ENCODE measurements around the gene MAP3K2.
A peak's percentile ranks its signal among the peaks of the same experiment; 100 is the strongest.

MAP3K2 gene

DNA sequence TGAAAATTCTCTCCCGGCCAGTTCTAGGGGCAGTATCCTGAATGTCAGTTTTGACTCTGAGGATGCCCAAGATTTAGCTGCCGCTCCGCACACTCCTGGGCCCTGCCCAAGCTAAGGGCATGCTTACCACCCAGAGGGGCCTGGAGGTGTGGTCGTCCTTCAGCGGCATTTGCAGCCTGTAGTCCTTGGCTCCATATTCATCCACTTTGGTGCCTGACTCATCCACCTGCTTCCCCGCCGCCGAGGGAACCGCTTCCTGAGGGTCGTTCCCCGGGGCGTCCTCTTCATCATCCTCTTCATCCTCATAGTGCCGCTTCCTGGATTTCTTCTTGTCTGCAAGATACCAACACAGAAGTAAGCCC lies 94.4 kb downstream of the MAP3K2 start:
- no peak for DNase-seq (ENCODE audit: low spot score)

- no peak for DNase-seq (ENCODE audit: low spot score)
Observed at GRCh38 chr2:127288274-127288673, 99.5 kb downstream of the MAP3K2 start.

GRCh38 chr2:127283275-127283674 lies 104.5 kb downstream of the MAP3K2 start:
- no peak for DNase-seq (ENCODE audit: low spot score)

DNA sequence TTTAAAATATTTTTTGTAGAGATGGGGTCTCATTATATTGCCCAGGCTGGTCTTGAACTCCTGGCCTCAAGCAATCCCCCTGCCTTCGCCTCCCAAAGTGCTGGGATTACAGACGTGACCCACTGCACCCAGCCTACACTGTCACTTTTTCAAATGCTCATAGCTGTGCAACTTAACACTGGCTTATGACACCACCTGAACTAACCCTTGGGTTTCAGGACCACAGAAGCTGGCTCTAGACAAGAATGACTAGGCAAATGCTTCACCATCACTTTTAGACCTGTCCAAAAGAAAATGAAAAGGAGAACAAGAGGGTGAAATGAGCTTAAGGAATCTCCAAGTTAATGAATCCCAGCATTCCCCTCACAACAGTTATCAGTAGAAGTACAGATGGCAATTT lies 107.1 kb downstream of the MAP3K2 start:
- no peak for DNase-seq (ENCODE audit: low spot score)

- no peak for DNase-seq (ENCODE audit: low spot score)
Observed at GRCh38 chr2:127279781-127280180, 108.0 kb downstream of the MAP3K2 start.

DNA sequence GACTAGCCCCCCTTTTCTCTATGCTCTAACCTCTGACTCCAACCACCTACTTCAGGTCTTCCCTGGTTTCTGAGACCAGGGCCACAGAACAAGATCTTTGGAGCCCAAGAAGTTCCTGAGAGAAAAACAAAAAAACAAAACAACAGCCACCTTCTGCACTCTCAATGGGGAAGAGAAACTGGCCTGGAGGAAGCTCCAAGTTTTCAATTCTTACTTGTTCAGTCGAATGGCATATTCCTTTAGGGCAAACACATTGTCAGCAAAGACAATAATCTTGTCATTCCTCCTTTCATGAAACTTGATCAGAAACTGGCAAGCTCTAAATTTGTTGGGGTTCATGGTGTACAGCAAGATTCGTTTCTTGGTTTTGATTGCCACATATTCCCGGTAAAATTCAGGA lies 108.8 kb downstream of the MAP3K2 start:
- peak; percentile 19 for DNase-seq (ENCODE audit: low spot score)

DNA sequence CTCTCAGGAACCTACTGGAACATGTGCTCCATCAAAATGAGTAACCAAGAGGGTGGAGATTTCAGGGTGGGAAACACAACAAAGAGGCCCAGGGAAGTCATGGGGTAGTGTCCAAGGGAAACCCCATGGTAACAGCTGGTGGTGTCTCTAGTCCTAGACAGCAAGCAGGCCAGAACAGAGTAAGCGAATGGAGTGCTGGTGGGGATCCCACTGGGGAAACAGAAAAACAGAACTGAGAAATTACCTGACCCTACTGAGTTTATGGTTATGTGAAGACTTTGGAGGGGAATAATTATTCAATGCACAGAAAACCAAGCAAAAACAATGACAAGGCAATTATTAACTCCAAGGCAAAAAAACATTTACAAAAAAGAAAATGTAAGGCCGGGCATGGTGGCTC lies 110.7 kb downstream of the MAP3K2 start:
- DNase-seq (ENCODE audit: low spot score): no peak

DNA sequence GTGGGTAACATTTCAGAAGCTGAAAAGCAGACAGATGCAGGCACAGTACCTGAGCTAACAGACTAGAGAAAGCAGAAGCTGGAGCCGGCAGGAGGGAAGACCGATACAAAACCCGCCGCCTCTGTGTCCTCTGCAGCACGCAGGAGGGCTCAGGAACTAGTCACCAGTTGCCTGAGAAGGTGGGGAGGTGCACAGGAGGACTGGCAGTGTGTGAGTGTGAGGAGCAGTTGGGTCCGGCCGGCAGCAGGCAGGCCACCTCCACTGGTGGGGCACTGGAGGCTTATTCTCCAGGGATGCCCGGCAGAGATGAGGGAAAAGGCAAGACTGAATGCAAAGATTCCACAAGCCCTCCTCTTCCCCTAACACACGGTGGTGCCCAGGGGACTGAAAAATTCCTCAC lies 112.0 kb downstream of the MAP3K2 start:
- DNase-seq (ENCODE audit: low spot score): no peak

DNA sequence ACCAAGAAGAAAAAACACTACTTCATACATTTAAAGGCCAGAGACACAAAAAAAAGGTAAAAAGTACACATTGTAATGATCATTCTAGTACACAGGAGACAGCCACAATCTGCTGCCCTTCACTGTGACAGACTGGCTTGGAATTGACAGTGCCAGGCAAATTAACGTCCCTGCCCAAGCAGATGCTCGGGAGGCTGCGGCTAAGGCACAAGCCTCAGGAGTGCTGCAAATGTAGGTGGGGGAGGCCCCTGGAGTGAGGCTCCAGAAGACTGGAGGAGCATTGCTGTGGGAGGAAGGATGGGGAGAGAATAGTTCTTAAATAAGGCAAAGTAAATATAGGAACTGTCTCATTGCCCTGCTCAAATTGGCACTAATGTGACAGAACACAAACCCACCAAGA lies 112.4 kb downstream of the MAP3K2 start:
- no peak for DNase-seq (ENCODE audit: low spot score)

DNA sequence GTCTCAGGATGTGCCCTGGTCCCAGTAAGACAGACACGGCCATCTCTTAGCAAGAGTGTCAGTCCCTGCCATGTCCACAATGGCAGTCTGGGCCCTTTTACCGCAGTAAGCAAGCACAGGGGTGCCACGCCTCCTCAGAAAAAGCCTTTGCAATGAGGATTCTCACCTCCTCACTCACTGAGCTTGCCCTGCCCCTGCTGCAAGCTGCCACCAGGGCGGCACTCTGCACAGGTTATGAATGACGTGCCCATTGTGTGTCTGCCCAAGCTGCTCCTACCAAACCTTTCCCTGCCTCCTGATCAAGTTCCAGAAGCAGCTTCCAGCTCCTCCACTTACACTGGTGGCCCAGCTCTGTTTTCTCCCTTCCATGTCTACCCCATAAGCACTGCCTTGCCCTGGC lies 117.1 kb downstream of the MAP3K2 start:
- DNase-seq (ENCODE audit: low spot score): no peak

DNA sequence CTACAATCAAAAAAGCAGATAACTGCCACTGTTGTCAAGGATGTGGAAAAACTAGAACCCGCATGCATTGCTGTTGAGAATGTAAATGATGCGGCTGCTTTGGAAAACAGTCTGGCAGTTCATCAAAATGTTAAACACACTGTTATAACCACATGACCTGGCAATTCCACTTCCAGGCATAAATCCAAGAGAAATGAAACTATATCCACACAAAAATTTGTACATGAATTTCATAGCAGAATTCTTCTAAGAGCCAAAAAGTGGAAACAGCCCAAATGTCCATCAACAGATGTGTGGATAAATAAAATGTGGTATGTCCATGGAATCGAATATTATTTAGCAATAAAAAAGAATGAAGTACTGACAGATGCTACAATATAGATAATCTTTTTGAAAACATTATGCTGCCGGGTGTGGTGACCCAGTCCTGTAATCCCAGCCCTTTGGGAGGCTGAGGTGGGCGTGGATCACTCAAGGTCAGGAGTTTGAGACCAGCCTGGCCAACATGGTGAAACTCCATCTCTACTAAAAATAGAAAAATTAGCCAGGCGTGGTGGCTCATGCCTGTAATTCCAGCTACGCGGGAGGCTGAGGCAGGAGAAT lies 125.9 kb downstream of the MAP3K2 start:
- no peak for DNase-seq (ENCODE audit: low spot score)

- no peak for DNase-seq (ENCODE audit: low spot score)
Observed at GRCh38 chr2:127259355-127259754, 128.4 kb downstream of the MAP3K2 start.

GRCh38 chr2:127256866-127257265 lies 130.9 kb downstream of the MAP3K2 start:
- DNase-seq (ENCODE audit: low spot score): no peak

- DNase-seq (ENCODE audit: low spot score): no peak
Observed at GRCh38 chr2:127256381-127256780, 131.4 kb downstream of the MAP3K2 start.

- no peak for DNase-seq (ENCODE audit: low spot score)
Observed at GRCh38 chr2:127255721-127256120, 132.1 kb downstream of the MAP3K2 start.

DNA sequence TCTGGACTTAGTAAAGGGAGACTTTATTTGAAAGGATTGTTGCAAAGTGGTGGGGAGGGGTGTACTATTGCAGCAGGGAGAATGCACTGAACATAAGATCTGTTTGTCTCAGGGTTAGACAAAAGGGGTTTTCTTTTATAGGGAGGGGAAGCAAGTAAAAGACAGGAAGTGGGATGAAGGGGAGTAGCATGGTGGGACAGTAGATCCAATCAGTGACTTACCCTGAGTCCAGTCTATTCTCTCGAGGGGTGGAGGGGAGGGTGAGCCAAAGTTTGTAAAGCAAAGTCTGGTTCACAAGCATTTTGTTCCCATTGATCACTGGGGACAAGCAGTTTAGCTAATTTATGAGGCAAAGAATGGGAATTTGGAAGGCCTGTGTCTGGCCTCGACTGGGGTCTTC lies 132.6 kb downstream of the MAP3K2 start:
- peak; percentile 26 for DNase-seq (ENCODE audit: low spot score)

- DNase-seq (ENCODE audit: low spot score): no peak
Observed at GRCh38 chr2:127254386-127254981, 133.3 kb downstream of the MAP3K2 start.
